Keratinocyte (primary cell): ENCODE data around the gene DIP2B. TPM values are rescaled to one million over a fixed set of nuclear protein-coding genes. Genes with fewer than 3 reads are reported as not detected.

ENCODE experiments used
- DNase-seq: peaks from one replicate; pipeline ENCODE4 v3.0.0-alpha.2; 2011; ENCODE audit warnings: low read depth, missing footprints, low spot score
- FAIRE-seq: peaks from 2 replicates; lab custom pipeline; 2011; peaks lifted over from hg19 to GRCh38; lab: Jason Lieb, UNC
- H2AFZ ChIP-seq: 2 replicates; pipeline ENCODE4 v1.6.0; 2012; ENCODE audit warnings: low read length, control low read depth, inconsistent platforms; ENCODE audit not compliant: control insufficient read depth
- H3K27ac ChIP-seq: 2 replicates; pipeline ENCODE4 v1.5.1; 2011; ENCODE audit warnings: low read length; ENCODE audit not compliant: control insufficient read depth, insufficient read depth
- H3K27me3 ChIP-seq: 3 replicates; pipeline ENCODE4 v1.6.0; 2011; ENCODE audit warnings: low read length; ENCODE audit not compliant: control insufficient read depth, insufficient read depth; ENCODE audit errors: extremely low read depth
- H3K36me3 ChIP-seq, 2 experiments: 2 replicates in 1 of 2; 3 replicates in 1 of 2; pipeline ENCODE4 v1.5.1; 2011; ENCODE audit warnings: low read length in 2 of 2, mild to moderate bottlenecking in 1 of 2; ENCODE audit not compliant: control insufficient read depth in 2 of 2, insufficient read depth in 2 of 2; ENCODE audit errors: extremely low read depth in 1 of 2
- H3K4me1 ChIP-seq: 3 replicates; pipeline ENCODE4 v1.5.1; 2011; ENCODE audit warnings: low read length; ENCODE audit not compliant: control insufficient read depth, insufficient read depth; ENCODE audit errors: extremely low read depth
- H3K4me2 ChIP-seq: 3 replicates; pipeline ENCODE4 v1.6.0; 2011; ENCODE audit warnings: low read depth, low read length; ENCODE audit not compliant: control insufficient read depth, insufficient read depth; ENCODE audit errors: extremely low read depth
- H3K4me3 ChIP-seq, 3 experiments: fragments of 200-600 bp in 1 of 3; sonication (generic) in 1 of 3; 2 replicates in 2 of 3; 3 replicates in 1 of 3; pipeline ENCODE4 v1.5.1; 2011 to 2016; ENCODE audit warnings: low read length in 3 of 3, mild to moderate bottlenecking in 3 of 3, control low read depth in 2 of 3, inconsistent platforms in 1 of 3, low read depth in 1 of 3, mixed read lengths in 1 of 3, mixed run types in 1 of 3, moderate library complexity in 1 of 3; ENCODE audit not compliant: control insufficient read depth in 2 of 3, insufficient read depth in 2 of 3; ENCODE audit errors: extremely low read depth in 1 of 3
- H3K79me2 ChIP-seq: 2 replicates; pipeline ENCODE4 v1.6.0; 2012; ENCODE audit warnings: low read length; ENCODE audit not compliant: control insufficient read depth, insufficient read depth
- H3K9ac ChIP-seq: 3 replicates; pipeline ENCODE4 v1.6.0; 2011; ENCODE audit warnings: low read length; ENCODE audit not compliant: control insufficient read depth, insufficient read depth; ENCODE audit errors: extremely low read depth
- H3K9me1 ChIP-seq: 3 replicates; pipeline ENCODE4 v1.6.0; 2011; ENCODE audit warnings: low read length; ENCODE audit not compliant: control insufficient read depth, insufficient read depth; ENCODE audit errors: extremely low read depth
- H3K9me3 ChIP-seq: 2 replicates; pipeline ENCODE4 v1.5.1; 2012; ENCODE audit warnings: low read depth, low read length; ENCODE audit not compliant: control insufficient read depth
- H4K20me1 ChIP-seq: 3 replicates; pipeline ENCODE4 v1.6.0; 2011; ENCODE audit warnings: low read length; ENCODE audit not compliant: control insufficient read depth, insufficient read depth; ENCODE audit errors: extremely low read depth
- CTCF ChIP-seq, 3 experiments: IDR thresholded peaks in 1 of 3; conservative IDR thresholded peaks in 1 of 3; optimal IDR thresholded peaks in 1 of 3; 2 replicates in 2 of 3; 3 replicates in 1 of 3; pipeline versions ENCODE3 to v1.5.1; 2011; ENCODE audit warnings: low read length in 3 of 3, mild to moderate bottlenecking in 3 of 3, moderate library complexity in 2 of 3, control low read depth in 1 of 3, inconsistent platforms in 1 of 3; ENCODE audit not compliant: insufficient read depth in 2 of 3; ENCODE audit errors: extremely low read depth in 1 of 3
- EZH2 ChIP-seq: IDR thresholded peaks from one replicate; pipeline ENCODE4 v1.6.1; 2012; ENCODE audit warnings: inconsistent platforms, mild to moderate bottlenecking, low read length, moderate library complexity
- dilution Hi-C: fragments of 300-500 bp; cut with MboI; formaldehyde crosslinking; loops from one replicate; pipeline ENCODE4 v1.7.0; 2020; ENCODE audit warnings: low sequenced_read_pairs; ENCODE audit not compliant: extremely low pct_ligation_motif_present
- polyA plus RNA-seq, 5 experiments: library from polyadenylated mRNA; depleted of rRNA in 3 of 5; stranded (reverse) in 3 of 5; stranded (forward) in 1 of 5; unstranded in 1 of 5; fragments of >200 nt; gene quantifications; 1 replicate in 1 of 5; 2 replicates in 3 of 5; 3 replicates in 1 of 5; pipeline versions ENCODE4 v1.2.1 to v1.2.3, GENCODE V29; 2011 to 2012; ENCODE audit warnings: missing spikeins in 2 of 5, low read depth in 1 of 5, low replicate concordance in 1 of 5

Gene DIP2B
- polyA plus RNA-seq, 1 donor (not counting 4 experiments of a cell fraction or from before 2014, with no cell fraction given): 30.2 TPM

- H3K4me3 ChIP-seq: no peak overlapping the region
- dilution Hi-C loops: no loop called here
- no peak for TF ChIP-seq EZH2
- TF ChIP-seq CTCF (optimal IDR thresholded peaks at IDR 0.05 in 1 of 3, IDR thresholded peaks at IDR 0.05 in 1 of 3, conservative IDR thresholded peaks at IDR 0.05 in 1 of 3; ENCODE audit: extremely low read depth in 1 of 3, insufficient read depth in 2 of 3, low read length in 3 of 3): no peak
- no peaks in the 10 kb centered on the region for H3K27me3 ChIP-seq
- H3K36me3 ChIP-seq: peaks cover 2 to 3% of the 10 kb centered on the region in 2 experiments
- H3K9ac ChIP-seq: no peak overlapping the region
- H3K4me1 ChIP-seq: no peaks in the 10 kb centered on the region
- H2AFZ ChIP-seq: no peak overlapping the region
- DNase-seq (no peak), FAIRE-seq (no peak)
- peaks cover 7% of the 10 kb centered on the region for H3K79me2 ChIP-seq
- no peaks in the 10 kb centered on the region for H3K9me1 ChIP-seq
- H3K27ac ChIP-seq: no peak overlapping the region
- H3K4me2 ChIP-seq: no peak overlapping the region
- H3K9me3 ChIP-seq: no peaks in the 10 kb centered on the region
- H4K20me1 ChIP-seq: no peaks in the 10 kb centered on the region
Observed at GRCh38 chr12:50655374-50655921, 150.7 kb downstream of the DIP2B start.

GRCh38 chr12:50659260-50659659 is 154.5 kb downstream of the DIP2B start:
- Histone ChIP-seq H3K4me1 (no peaks in the 10 kb centered on the region), H3K9me1 (no peaks in the 10 kb centered on the region), H3K9me3 (no peaks in the 10 kb centered on the region), H3K27ac (no peak overlapping the region), H3K4me2 (no peak overlapping the region), H4K20me1 (no peaks in the 10 kb centered on the region), H3K36me3 (peaks cover 3 to 5% of the 10 kb centered on the region in 2 experiments), H3K27me3 (no peaks in the 10 kb centered on the region), H2AFZ (no peak overlapping the region), H3K9ac (no peak overlapping the region), H3K79me2 (peaks cover 5% of the 10 kb centered on the region), H3K4me3 (no peak overlapping the region)
- FAIRE-seq: no peak
- dilution Hi-C loops: no loop called here
- TF ChIP-seq EZH2 (no peak), CTCF (optimal IDR thresholded peaks at IDR 0.05 in 1 of 3, IDR thresholded peaks at IDR 0.05 in 1 of 3, conservative IDR thresholded peaks at IDR 0.05 in 1 of 3; ENCODE audit: extremely low read depth in 1 of 3, insufficient read depth in 2 of 3, low read length in 3 of 3) (no peak)
- DNase-seq: no peak
